MCF 10A (cell line): Measurements from ENCODE around the gene LAMTOR3. TPM values are rescaled to one million over a fixed set of nuclear protein-coding genes. Genes with fewer than 3 reads are reported as not detected.

Source experiments
- BruUV-seq: library from RNA; stranded (reverse); fragments of 400-500 nt; replicated peaks from 2 replicates; lab custom pipeline; 2021; lab: Mats Ljungman, UMichigan
- CTCF ChIA-PET: fragments of 300-600 bp; sonication (Branson Sonifier 250); formaldehyde crosslinking; extraction: SDS; loops from one replicate; lab custom pipeline; 2021; ENCODE audit warnings: antibody characterized with exemption, inconsistent platforms; lab: Yijun Ruan, JAX
- POLR2A ChIA-PET: fragments of 300-600, 350-650 bp; sonication (Branson Sonifier 250); formaldehyde crosslinking; extraction: SDS; loops from one replicate; lab custom pipeline; 2020; ENCODE audit warnings: antibody characterized with exemption, inconsistent platforms; lab: Yijun Ruan, JAX
- DNase-seq: peaks from one replicate; pipeline ENCODE4 v3.0.0-alpha.2; 2018; ENCODE audit not compliant: unreplicated experiment
- H3K27ac Mint-ChIP-seq: one replicate; pipeline ENCODE4 v1.8.0; 2022; ENCODE audit warnings: mild to moderate bottlenecking, low read depth, mixed read lengths; ENCODE audit not compliant: unreplicated experiment
- H3K27me3 Mint-ChIP-seq: one replicate; pipeline ENCODE4 v1.8.0; 2022; ENCODE audit warnings: mixed read lengths; ENCODE audit not compliant: insufficient read depth, unreplicated experiment
- H3K36me3 Mint-ChIP-seq: one replicate; pipeline ENCODE4 v1.8.0; 2022; ENCODE audit warnings: mild to moderate bottlenecking, moderate library complexity, mixed read lengths; ENCODE audit not compliant: insufficient read depth, unreplicated experiment
- H3K4me1 Mint-ChIP-seq: one replicate; pipeline ENCODE4 v1.8.0; 2022; ENCODE audit warnings: mixed read lengths; ENCODE audit not compliant: insufficient read depth, unreplicated experiment
- H3K4me3 Mint-ChIP-seq: one replicate; pipeline ENCODE4 v1.8.0; 2022; ENCODE audit warnings: mild to moderate bottlenecking, moderate library complexity, mixed read lengths; ENCODE audit not compliant: unreplicated experiment
- H3K9me3 Mint-ChIP-seq: one replicate; pipeline ENCODE4 v1.8.0; 2022; ENCODE audit warnings: mixed read lengths; ENCODE audit not compliant: unreplicated experiment
- intact Hi-C: fragments of 100-400 bp; cut with micrococcal nuclease; formaldehyde crosslinking; loops from 2 replicates; pipeline ENCODE4 v1.14.1; 2022
- total RNA-seq: library from RNA; stranded (reverse); gene quantifications from 2 replicates; pipeline ENCODE4 v1.2.3, GENCODE V29; 2022
- TF ChIP-seq, protein P1 (sequence below): fragments of 200-600 bp; IDR thresholded peaks from one replicate; pipeline ENCODE4 v1.8.0; 2022; ENCODE audit warnings: antibody characterized with exemption, mild to moderate bottlenecking; ENCODE audit not compliant: unreplicated experiment

LAMTOR3 gene
- total RNA-seq, 1 experiment from 2014 or later = 33.5 TPM

- no peak overlapping the region for H3K27ac Mint-ChIP-seq
- no peaks in the 10 kb centered on the region for H3K9me3 Mint-ChIP-seq
- ChIA-PET CTCF (no interaction called here), POLR2A (interaction anchor here (0.5 to 0.8 kb wide), 2 partner anchors 14 to 322 kb away, joined by 3 read pairs; no protein-coding TSS in a partner anchor)
- DNase-seq = no peak
- no peak overlapping the region for H3K4me3 Mint-ChIP-seq
- H3K4me1 Mint-ChIP-seq = peaks cover 2% of the 10 kb centered on the region
- H3K27me3 Mint-ChIP-seq = no peaks in the 10 kb centered on the region
- TF ChIP-seq, protein P1, sequence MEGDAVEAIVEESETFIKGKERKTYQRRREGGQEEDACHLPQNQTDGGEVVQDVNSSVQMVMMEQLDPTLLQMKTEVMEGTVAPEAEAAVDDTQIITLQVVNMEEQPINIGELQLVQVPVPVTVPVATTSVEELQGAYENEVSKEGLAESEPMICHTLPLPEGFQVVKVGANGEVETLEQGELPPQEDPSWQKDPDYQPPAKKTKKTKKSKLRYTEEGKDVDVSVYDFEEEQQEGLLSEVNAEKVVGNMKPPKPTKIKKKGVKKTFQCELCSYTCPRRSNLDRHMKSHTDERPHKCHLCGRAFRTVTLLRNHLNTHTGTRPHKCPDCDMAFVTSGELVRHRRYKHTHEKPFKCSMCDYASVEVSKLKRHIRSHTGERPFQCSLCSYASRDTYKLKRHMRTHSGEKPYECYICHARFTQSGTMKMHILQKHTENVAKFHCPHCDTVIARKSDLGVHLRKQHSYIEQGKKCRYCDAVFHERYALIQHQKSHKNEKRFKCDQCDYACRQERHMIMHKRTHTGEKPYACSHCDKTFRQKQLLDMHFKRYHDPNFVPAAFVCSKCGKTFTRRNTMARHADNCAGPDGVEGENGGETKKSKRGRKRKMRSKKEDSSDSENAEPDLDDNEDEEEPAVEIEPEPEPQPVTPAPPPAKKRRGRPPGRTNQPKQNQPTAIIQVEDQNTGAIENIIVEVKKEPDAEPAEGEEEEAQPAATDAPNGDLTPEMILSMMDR = no peak
- no TSS peak for BruUV-seq
- H3K36me3 Mint-ChIP-seq = peaks cover 7% of the 10 kb centered on the region
- intact Hi-C loops = no loop called here
Measured at GRCh38 chr4:99861120-99861905, 32.9 kb downstream of the LAMTOR3 start.

DNA sequence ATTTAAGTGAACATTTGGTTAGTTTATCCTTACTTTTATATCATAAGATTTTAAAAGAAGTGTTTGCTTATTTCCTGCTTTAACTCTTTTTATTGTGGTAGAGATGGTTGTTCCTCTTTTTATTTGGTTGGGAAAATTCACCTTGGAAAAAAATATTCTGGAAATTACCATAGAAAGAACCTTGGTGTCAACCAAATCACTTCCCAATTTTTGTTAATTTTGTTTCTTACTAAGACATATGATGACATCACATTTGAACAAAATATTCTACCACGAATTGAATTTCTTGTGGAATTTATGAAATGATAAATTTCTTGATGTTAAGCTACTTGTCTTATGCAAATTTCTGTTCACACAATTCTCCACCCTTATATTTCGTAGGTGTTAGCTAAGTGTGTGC, 33.7 kb downstream of the LAMTOR3 start:
- no peak for DNase-seq
- Mint-ChIP-seq H3K36me3 (peaks cover 7% of the 10 kb centered on the region), H3K27me3 (no peaks in the 10 kb centered on the region), H3K4me1 (peaks cover 7% of the 10 kb centered on the region), H3K9me3 (no peaks in the 10 kb centered on the region), H3K27ac (no peak overlapping the region), H3K4me3 (no peak overlapping the region)
- CTCF ChIA-PET = no interaction called here
- no TSS peak for BruUV-seq
- POLR2A ChIA-PET = interaction anchor here (0.5 kb wide), 1 partner anchor 15 kb away, joined by 3 read pairs; no protein-coding TSS in a partner anchor
- intact Hi-C loops = no loop called here
- TF ChIP-seq, protein P1 = no peak

DNA sequence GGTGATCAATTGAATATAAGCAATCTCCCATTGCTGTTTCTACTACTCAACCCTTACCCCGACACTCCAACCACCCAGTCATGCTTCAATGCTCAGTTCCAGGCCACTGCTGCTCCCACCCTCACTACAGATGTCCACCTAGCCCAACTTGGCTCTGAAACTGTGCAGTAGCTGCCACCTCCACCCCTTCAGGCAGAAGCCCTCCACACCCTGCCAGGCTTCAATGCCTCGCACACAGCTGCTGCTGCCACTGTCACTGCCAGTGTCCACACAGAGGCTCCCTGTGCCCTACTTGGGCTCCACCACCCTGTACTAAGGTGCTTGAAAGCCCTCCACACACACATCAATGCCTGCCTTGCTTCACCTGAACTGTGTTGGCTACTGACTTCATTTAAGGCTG, 34.6 kb downstream of the LAMTOR3 start:
- H3K4me3 Mint-ChIP-seq = no peak overlapping the region
- H3K27ac Mint-ChIP-seq = no peak overlapping the region
- peaks cover 7% of the 10 kb centered on the region for H3K36me3 Mint-ChIP-seq
- intact Hi-C loops = no loop called here
- BruUV-seq = no TSS peak
- H3K4me1 Mint-ChIP-seq = peaks cover 7% of the 10 kb centered on the region
- ChIA-PET POLR2A (no interaction called here), CTCF (interaction anchor here (0.7 kb wide), 1 partner anchor 229 kb away, joined by 3 read pairs; no protein-coding TSS in a partner anchor)
- no peaks in the 10 kb centered on the region for H3K9me3 Mint-ChIP-seq
- DNase-seq = no peak
- TF ChIP-seq, protein P1 = no peak
- H3K27me3 Mint-ChIP-seq = no peaks in the 10 kb centered on the region

DNA sequence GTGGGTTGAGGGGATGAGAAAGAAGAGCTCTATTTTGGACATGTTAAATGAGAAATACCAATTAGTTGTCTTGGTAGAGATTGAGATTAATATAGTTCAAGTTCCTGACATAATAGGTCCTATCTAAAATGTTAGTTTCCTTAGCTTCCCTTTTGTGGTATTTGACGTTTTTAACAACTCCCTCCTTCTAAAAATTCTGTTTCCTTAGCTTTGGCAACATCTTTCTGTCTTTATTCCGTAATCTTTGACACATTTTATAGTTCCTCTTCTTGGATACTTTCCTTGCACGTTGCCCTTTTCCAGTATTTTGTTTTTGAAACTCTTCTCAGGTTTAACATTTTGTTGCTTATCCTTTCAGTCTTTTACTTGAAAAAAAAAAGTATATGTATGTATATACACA, 36.9 kb downstream of the LAMTOR3 start:
- Mint-ChIP-seq H3K27ac (no peak overlapping the region), H3K27me3 (no peaks in the 10 kb centered on the region), H3K9me3 (no peaks in the 10 kb centered on the region), H3K36me3 (no peaks in the 10 kb centered on the region), H3K4me3 (no peak overlapping the region), H3K4me1 (peaks cover 7% of the 10 kb centered on the region)
- DNase-seq = no peak
- POLR2A ChIA-PET = interaction anchor here (1.0 to 1.3 kb wide), 2 partner anchors 11 to 41 kb away, joined by 3 to 5 read pairs; partner anchors contain the start of gene DAPP1
- intact Hi-C loops = no loop called here
- CTCF ChIA-PET = interaction anchor here (0.5 to 1.1 kb wide), 6 partner anchors 11 to 94 kb away, joined by 3 to 6 read pairs (median 3); no protein-coding TSS in a partner anchor
- TF ChIP-seq, protein P1 = no peak
- no TSS peak for BruUV-seq
